Peyer's patch (tissue), 4 donors: Measurements from ENCODE around the gene NPAS2. TPM values are rescaled to one million over a fixed set of nuclear protein-coding genes. Genes with fewer than 3 reads are reported as not detected.

Experiments
- DNase-seq, 3 donors: peaks; one replicate each; pipeline ENCODE4 v3.0.0-alpha.2; 2017 to 2019
- H3K27ac ChIP-seq, 4 donors: fragments of 200-600 bp; sonication (generic); one replicate each; pipeline ENCODE4 v1.5.1; 2016 to 2019
- H3K27me3 ChIP-seq, 2 donors: fragments of 200-600 bp; sonication (generic); one replicate each; pipeline ENCODE4 v1.5.1; 2019
- H3K36me3 ChIP-seq, 3 donors: fragments of 200-600 bp; sonication (generic); one replicate each; pipeline ENCODE4 v1.5.1; 2016 to 2019
- H3K4me1 ChIP-seq, 4 donors: fragments of 200-600 bp; sonication (generic); one replicate each; pipeline ENCODE4 v1.5.1; 2016 to 2019
- H3K4me3 ChIP-seq, 4 donors: fragments of 200-600 bp; sonication (generic); 1 replicate in 3 of 4; 2 replicates in 1 of 4; pipeline ENCODE4 v1.5.1; 2016 to 2019; ENCODE audit warnings: mild to moderate bottlenecking in 1 of 4
- H3K9me3 ChIP-seq, 4 donors: fragments of 200-600 bp; sonication (generic); one replicate each; pipeline ENCODE4 v1.5.1; 2016 to 2019; ENCODE audit warnings: mild to moderate bottlenecking in 1 of 4
- CTCF ChIP-seq, 6 experiments: fragments of 450-650 bp in 4 of 6; fragments of 200-600 bp in 2 of 6; sonication (generic) in 1 of 6; IDR thresholded peaks; one replicate each; pipeline ENCODE4 v1.5.1; 2017 to 2019; ENCODE audit warnings: antibody characterized with exemption in 6 of 6, mild to moderate bottlenecking in 3 of 6, moderate library complexity in 1 of 6
- POLR2A ChIP-seq, 2 donors: fragments of 450-650 bp; IDR thresholded peaks; one replicate each; pipeline ENCODE4 v1.5.1; 2017; ENCODE audit warnings: antibody characterized with exemption in 2 of 2, mild to moderate bottlenecking in 2 of 2, moderate library complexity in 2 of 2
- total RNA-seq, 4 donors: library from RNA; depleted of rRNA; stranded (reverse); fragments of >200 nt; gene quantifications; one replicate each; pipeline ENCODE4 v1.1.0, GENCODE V29; 2016

NPAS2 gene
- total RNA-seq, 4 donors from 2014 or later: 29.7 to 99.5 (median 95.5) TPM

- Histone ChIP-seq H3K27me3 (no peaks in the 10 kb centered on the region), H3K27ac (no peak overlapping the region), H3K4me3 (no peak overlapping the region), H3K4me1 (peaks cover 0 to 7% (median 0%) of the 10 kb centered on the region in 4 donors), H3K9me3 (no peaks in the 10 kb centered on the region), H3K36me3 (no peaks in the 10 kb centered on the region)
- TF ChIP-seq POLR2A (IDR thresholded peaks at IDR 0.05) (no peak), CTCF (IDR thresholded peaks at IDR 0.05) (no peak)
- no peak for DNase-seq
Measured at GRCh38 chr2:100893392-100894104, 73.6 kb downstream of the NPAS2 start.

- H3K27me3 ChIP-seq: no peaks in the 10 kb centered on the region
- H3K4me1 ChIP-seq: peaks cover 0 to 7% (median 0%) of the 10 kb centered on the region in 4 donors
- no peak overlapping the region for H3K27ac ChIP-seq
- TF ChIP-seq CTCF (IDR thresholded peaks at IDR 0.05) (no peak), POLR2A (IDR thresholded peaks at IDR 0.05) (no peak)
- H3K4me3 ChIP-seq: no peak overlapping the region
- H3K36me3 ChIP-seq: no peaks in the 10 kb centered on the region
- DNase-seq: no peak
- no peaks in the 10 kb centered on the region for H3K9me3 ChIP-seq
Measured at GRCh38 chr2:100894105-100894795, 74.3 kb downstream of the NPAS2 start.

- peaks cover 0 to 7% (median 0%) of the 10 kb centered on the region in 4 donors for H3K4me1 ChIP-seq
- no peak overlapping the region for H3K27ac ChIP-seq
- no peaks in the 10 kb centered on the region for H3K27me3 ChIP-seq
- no peak for DNase-seq
- H3K36me3 ChIP-seq: no peaks in the 10 kb centered on the region
- no peak overlapping the region for H3K4me3 ChIP-seq
- H3K9me3 ChIP-seq: no peaks in the 10 kb centered on the region
- no peak for TF ChIP-seq CTCF (IDR thresholded peaks at IDR 0.05)
- no peak for TF ChIP-seq POLR2A (IDR thresholded peaks at IDR 0.05)
Measured at GRCh38 chr2:100894796-100895156, 74.8 kb downstream of the NPAS2 start.

GRCh38 chr2:100895402-100895801, 75.5 kb downstream of the NPAS2 start:
- TF ChIP-seq POLR2A (IDR thresholded peaks at IDR 0.05) (no peak), CTCF (IDR thresholded peaks at IDR 0.05) (no peak)
- Histone ChIP-seq H3K27ac (no peak overlapping the region), H3K4me3 (no peak overlapping the region), H3K36me3 (no peaks in the 10 kb centered on the region), H3K9me3 (no peaks in the 10 kb centered on the region), H3K4me1 (peaks cover 0 to 7% (median 0%) of the 10 kb centered on the region in 4 donors), H3K27me3 (no peaks in the 10 kb centered on the region)
- DNase-seq: no peak

GRCh38 chr2:100895934-100896685, 76.2 kb downstream of the NPAS2 start:
- no peak for TF ChIP-seq CTCF (IDR thresholded peaks at IDR 0.05)
- H3K27me3 ChIP-seq: no peaks in the 10 kb centered on the region
- no peaks in the 10 kb centered on the region for H3K36me3 ChIP-seq
- H3K4me1 ChIP-seq: peaks cover 0 to 7% (median 0%) of the 10 kb centered on the region in 4 donors
- DNase-seq: no peak
- H3K4me3 ChIP-seq: no peak overlapping the region
- no peaks in the 10 kb centered on the region for H3K9me3 ChIP-seq
- no peak overlapping the region for H3K27ac ChIP-seq
